Gastroesophageal sphincter (tissue), 4 donors: Measurements from ENCODE around the gene TRO. TPM values are rescaled to one million over a fixed set of nuclear protein-coding genes. Genes with fewer than 3 reads are reported as not detected.

Experiments used
- ATAC-seq: fragments of 150-250 bp; one replicate; pipeline ENCODE4 v1.9.1; 2016; ENCODE audit warnings: mild to moderate bottlenecking, moderate library complexity
- H3K27ac ChIP-seq, 4 donors: fragments of 200-600 bp; sonication (generic) in 3 of 4; 1 replicate in 3 of 4; 2 replicates in 1 of 4; pipeline ENCODE4 v1.5.1; 2016 to 2019
- H3K27me3 ChIP-seq: fragments of 200-600 bp; sonication (generic); one replicate; pipeline ENCODE4 v1.5.1; 2019
- H3K36me3 ChIP-seq, 2 donors: fragments of 200-600 bp; sonication (generic); one replicate each; pipeline ENCODE4 v1.5.1; 2019; ENCODE audit warnings: control low read depth in 1 of 2
- H3K4me1 ChIP-seq, 3 donors: fragments of 200-600 bp; sonication (generic); 1 replicate in 2 of 3; 2 replicates in 1 of 3; pipeline ENCODE4 v1.5.1; 2016 to 2019; ENCODE audit warnings: control low read depth in 2 of 3
- H3K4me3 ChIP-seq, 2 donors: fragments of 200-600 bp; sonication (generic); one replicate each; pipeline ENCODE4 v1.5.1; 2019; ENCODE audit warnings: mild to moderate bottlenecking in 1 of 2, moderate library complexity in 1 of 2
- H3K9me3 ChIP-seq, 3 donors: fragments of 200-600 bp; sonication (generic); one replicate each; pipeline ENCODE4 v1.5.1; 2017 to 2019; ENCODE audit warnings: control low read depth in 2 of 3
- CTCF ChIP-seq, 4 experiments: fragments of 200-600 bp in 2 of 4; fragments of 450-650 bp in 2 of 4; sonication (generic) in 1 of 4; IDR thresholded peaks; one replicate each; pipeline ENCODE4 v1.5.1; 2017 to 2019; ENCODE audit warnings: antibody characterized with exemption in 4 of 4, mild to moderate bottlenecking in 2 of 4, moderate library complexity in 2 of 4
- EP300 ChIP-seq: sonication (generic); formaldehyde crosslinking; IDR thresholded peaks from one replicate; pipeline ENCODE4 v1.6.1; 2017; ENCODE audit warnings: antibody characterized with exemption, mild to moderate bottlenecking
- POLR2A ChIP-seq, 2 donors: fragments of 450-650 bp; IDR thresholded peaks; one replicate each; pipeline ENCODE4 v1.6.1; 2017; ENCODE audit warnings: antibody characterized with exemption in 2 of 2, mild to moderate bottlenecking in 2 of 2, moderate library complexity in 1 of 2
- POLR2AphosphoS5 ChIP-seq: sonication (generic); formaldehyde crosslinking; IDR thresholded peaks from one replicate; pipeline ENCODE4 v1.6.1; 2017; ENCODE audit warnings: antibody characterized with exemption
- WGBS, 2 donors: methylation state at CpG; one replicate each; pipeline ENCODE4 v1.1.5; 2018; ENCODE audit warnings: low coverage in 1 of 2; 5-methylcytosine and 5-hydroxymethylcytosine counted together
- small RNA-seq, 4 donors: library from RNA; depleted of rRNA; stranded (forward); fragments of <200 nt; gene quantifications; one replicate each; pipeline ENCODE3, GENCODE V24; 2016
- total RNA-seq, 4 donors: library from RNA; depleted of rRNA; stranded (reverse); fragments of >200 nt; gene quantifications; one replicate each; pipeline ENCODE4 v1.1.0, GENCODE V29; 2016

The TRO gene
- total RNA-seq, 4 donors from 2014 or later, result 3.4 to 9.7 (median 6.6) TPM

- no peak overlapping the region for H3K4me3 ChIP-seq
- no peaks in the 10 kb centered on the region for H3K4me1 ChIP-seq
- no peak for ATAC-seq
- no peaks in the 10 kb centered on the region for H3K36me3 ChIP-seq
- no peaks in the 10 kb centered on the region for H3K27me3 ChIP-seq
- TF ChIP-seq CTCF (IDR thresholded peaks at IDR 0.05) (no peak), POLR2A (IDR thresholded peaks at IDR 0.05) (no peak), POLR2AphosphoS5 (no peak), EP300 (no peak)
- H3K27ac ChIP-seq, result no peak overlapping the region
- H3K9me3 ChIP-seq, result no peaks in the 10 kb centered on the region
These were observed 58.8 kb downstream of the TRO start for GRCh38 chrX:54979432-54979831.

GRCh38 chrX:54980334-54980733 lies 59.7 kb downstream of the TRO start:
- 72% methylated on average over 3 to 5 of the region's 6 CpGs for WGBS, 2 donors
- Histone ChIP-seq H3K4me1 (no peaks in the 10 kb centered on the region), H3K27me3 (no peaks in the 10 kb centered on the region), H3K4me3 (no peak overlapping the region), H3K27ac (no peak overlapping the region), H3K9me3 (no peaks in the 10 kb centered on the region), H3K36me3 (no peaks in the 10 kb centered on the region)
- TF ChIP-seq POLR2A (IDR thresholded peaks at IDR 0.05) (no peak), CTCF (IDR thresholded peaks at IDR 0.05) (no peak), POLR2AphosphoS5 (no peak), EP300 (no peak)
- ATAC-seq, result no peak

Small RNA genes within 50 kb of the gene (small RNA-seq; reads per million reads assigned to genes)
- gene RF00614, result 0 reads per million in 4 donors

Other genes starting within 250 kb of the TRO start
- gene ITIH6, start 122.6 kb upstream of the TRO start, total RNA-seq, result under 1 TPM in 1 of 4 donors, not detected in 3; 0.07 TPM
- gene MAGED2, start 113.1 kb upstream of the TRO start, total RNA-seq, result 100 to 1,000 TPM; 145 to 197 (median 178) TPM
- gene PFKFB1, start 73.4 kb downstream of the TRO start, total RNA-seq, result under 1 TPM in 1 of 4 donors, not detected in 3; 0.15 TPM
- 1 to 10 TPM; 5.4 to 9.7 (median 6.4) TPM for gene APEX2, start 79.5 kb downstream of the TRO start, total RNA-seq
- gene ALAS2, start 110.2 kb downstream of the TRO start, total RNA-seq, result 1 to 10 TPM in 2 of 4 donors, under 1 TPM in 1, not detected in 1; 0.39 to 2.2 (median 1.4) TPM
- gene PAGE2B, start 154.2 kb downstream of the TRO start, total RNA-seq, result not detected
- gene PAGE2, start 168.2 kb downstream of the TRO start, total RNA-seq, result not detected